Measurements from ENCODE around the gene DHCR24.

DNA sequence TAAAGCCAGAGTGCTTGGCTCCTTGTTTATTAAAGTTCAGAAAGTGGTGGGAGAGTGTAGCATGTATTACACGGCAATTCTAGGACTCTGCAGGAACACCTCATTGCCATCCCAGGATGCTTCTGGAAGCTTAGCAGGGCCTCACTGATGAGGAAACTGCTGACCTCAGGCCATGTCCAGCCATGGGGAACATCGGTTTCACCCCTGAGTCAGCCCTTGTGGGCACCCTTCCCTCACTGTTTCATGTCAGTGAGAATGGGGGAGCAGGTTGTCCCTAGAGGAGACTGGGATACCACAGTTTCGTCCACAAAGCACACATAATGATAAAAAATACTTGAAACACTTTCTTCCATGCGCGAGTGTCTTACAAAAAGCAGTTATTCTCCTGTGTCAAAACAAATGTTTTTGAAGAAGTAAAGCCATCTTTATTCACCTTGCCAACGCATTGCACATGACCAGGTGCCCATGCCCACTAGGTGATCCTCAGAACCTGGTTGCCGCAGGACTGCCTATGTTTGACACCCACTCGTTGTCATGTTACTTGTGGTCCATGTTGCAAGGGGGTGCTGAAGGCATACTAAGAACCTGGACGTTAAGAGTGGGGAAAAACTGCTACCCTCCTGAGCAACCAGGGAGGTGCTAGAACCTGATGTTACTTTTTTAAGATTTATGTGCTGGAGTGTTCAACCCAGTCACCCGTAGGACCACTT is 44.6 kb downstream of the DHCR24 start:
- TF ChIP-seq, protein P1, sequence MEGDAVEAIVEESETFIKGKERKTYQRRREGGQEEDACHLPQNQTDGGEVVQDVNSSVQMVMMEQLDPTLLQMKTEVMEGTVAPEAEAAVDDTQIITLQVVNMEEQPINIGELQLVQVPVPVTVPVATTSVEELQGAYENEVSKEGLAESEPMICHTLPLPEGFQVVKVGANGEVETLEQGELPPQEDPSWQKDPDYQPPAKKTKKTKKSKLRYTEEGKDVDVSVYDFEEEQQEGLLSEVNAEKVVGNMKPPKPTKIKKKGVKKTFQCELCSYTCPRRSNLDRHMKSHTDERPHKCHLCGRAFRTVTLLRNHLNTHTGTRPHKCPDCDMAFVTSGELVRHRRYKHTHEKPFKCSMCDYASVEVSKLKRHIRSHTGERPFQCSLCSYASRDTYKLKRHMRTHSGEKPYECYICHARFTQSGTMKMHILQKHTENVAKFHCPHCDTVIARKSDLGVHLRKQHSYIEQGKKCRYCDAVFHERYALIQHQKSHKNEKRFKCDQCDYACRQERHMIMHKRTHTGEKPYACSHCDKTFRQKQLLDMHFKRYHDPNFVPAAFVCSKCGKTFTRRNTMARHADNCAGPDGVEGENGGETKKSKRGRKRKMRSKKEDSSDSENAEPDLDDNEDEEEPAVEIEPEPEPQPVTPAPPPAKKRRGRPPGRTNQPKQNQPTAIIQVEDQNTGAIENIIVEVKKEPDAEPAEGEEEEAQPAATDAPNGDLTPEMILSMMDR (IDR thresholded peaks at IDR 0.05) = no peak
- TF ChIP-seq FOXS1 (CRISPR knock-in tag; IDR thresholded peaks at IDR 0.05) = no peak
- TF ChIP-seq, protein P2, sequence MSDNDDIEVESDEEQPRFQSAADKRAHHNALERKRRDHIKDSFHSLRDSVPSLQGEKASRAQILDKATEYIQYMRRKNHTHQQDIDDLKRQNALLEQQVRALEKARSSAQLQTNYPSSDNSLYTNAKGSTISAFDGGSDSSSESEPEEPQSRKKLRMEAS (IDR thresholded peaks at IDR 0.05) = no peak
- TF ChIP-seq NR3C1 (IDR thresholded peaks at IDR 0.05) = no peak

All from A549 (cell line).